Neural progenitor cell (in vitro differentiated cells): ENCODE results near the gene ARMC3. TPM values are rescaled to one million over a fixed set of nuclear protein-coding genes. Genes with fewer than 3 reads are reported as not detected.
"Not testable (repeated sequence)": the region's sequence is repeated elsewhere in the genome, so short reads cannot be mapped to it uniquely, and the experiment has no call there.

Experiments
- DNase-seq: peaks from one replicate; pipeline ENCODE4 v3.0.0-alpha.2; 2016; ENCODE audit warnings: low spot score
- H2AFZ ChIP-seq: fragments of 200-600 bp; sonication (generic); replicated peaks from 2 replicates; pipeline ENCODE4 v1.6.1; 2016; ENCODE audit warnings: antibody characterized with exemption
- H3F3A ChIP-seq: fragments of 200-600 bp; sonication (generic); 2 replicates; pipeline ENCODE4 v1.6.1; 2016; ENCODE audit warnings: antibody characterized with exemption, low read depth
- H3K27ac ChIP-seq: fragments of 200-600 bp; sonication (generic); 2 replicates; pipeline ENCODE4 v1.5.1; 2016; ENCODE audit warnings: mild to moderate bottlenecking
- H3K27me3 ChIP-seq: fragments of 200-600 bp; sonication (generic); 2 replicates; pipeline ENCODE4 v1.6.1; 2016; ENCODE audit warnings: mild to moderate bottlenecking, moderate library complexity
- H3K36me3 ChIP-seq: fragments of 200-600 bp; sonication (generic); 2 replicates; pipeline ENCODE4 v1.5.1; 2016
- H3K4me1 ChIP-seq: fragments of 200-600 bp; sonication (generic); 2 replicates; pipeline ENCODE4 v1.6.1; 2016; ENCODE audit warnings: mixed run types
- H3K4me2 ChIP-seq: fragments of 200-600 bp; sonication (generic); 2 replicates; pipeline ENCODE4 v1.6.1; 2016
- H3K4me3 ChIP-seq: fragments of 200-600 bp; sonication (generic); 2 replicates; pipeline ENCODE4 v1.5.1; 2016
- H3K79me2 ChIP-seq: fragments of 200-600 bp; sonication (generic); 2 replicates; pipeline ENCODE4 v1.6.1; 2016; ENCODE audit warnings: low read depth
- H3K9ac ChIP-seq: fragments of 200-600 bp; sonication (generic); 2 replicates; pipeline ENCODE4 v1.6.1; 2016
- H3K9me3 ChIP-seq: fragments of 200-600 bp; sonication (generic); 2 replicates; pipeline ENCODE4 v1.5.1; 2016; ENCODE audit warnings: low read depth
- H4K20me1 ChIP-seq: fragments of 200-600 bp; sonication (generic); 2 replicates; pipeline ENCODE4 v1.6.1; 2016; ENCODE audit warnings: low read depth
- H3K27ac Mint-ChIP-seq: 3 replicates; pipeline ENCODE4 v1.8.0; 2021; ENCODE audit warnings: mixed read lengths
- H3K27me3 Mint-ChIP-seq: 2 replicates; pipeline ENCODE4 v1.8.0; 2022; ENCODE audit warnings: low read depth, mild to moderate bottlenecking, inconsistent platforms, moderate library complexity, mixed read lengths; ENCODE audit not compliant: insufficient read depth
- H3K36me3 Mint-ChIP-seq: 3 replicates; pipeline ENCODE4 v1.8.0; 2021; ENCODE audit warnings: mixed read lengths
- H3K4me1 Mint-ChIP-seq: 3 replicates; pipeline ENCODE4 v1.8.0; 2021; ENCODE audit warnings: mixed read lengths
- H3K4me3 Mint-ChIP-seq: 3 replicates; pipeline ENCODE4 v1.8.0; 2021; ENCODE audit warnings: mild to moderate bottlenecking, moderate library complexity, mixed read lengths
- H3K9me3 Mint-ChIP-seq: 3 replicates; pipeline ENCODE4 v1.8.0; 2020; ENCODE audit warnings: mixed read lengths
- CTCF ChIP-seq: fragments of 200-600 bp; sonication (generic); IDR thresholded peaks from 2 replicates; pipeline ENCODE4 v1.5.1; 2017; ENCODE audit warnings: antibody characterized with exemption, mild to moderate bottlenecking
- EZH2 ChIP-seq: fragments of 200-600 bp; sonication (generic); IDR thresholded peaks from 2 replicates; pipeline ENCODE4 v1.6.1; 2017; ENCODE audit warnings: antibody characterized with exemption, mild to moderate bottlenecking, moderate library complexity
- EZH2phosphoT487 ChIP-seq: fragments of 200-600 bp; sonication (generic); IDR thresholded peaks from 2 replicates; pipeline ENCODE4 v1.6.1; 2017; ENCODE audit warnings: antibody characterized with exemption
- total RNA-seq: library from RNA; depleted of rRNA; stranded (reverse); fragments of >200 nt; gene quantifications from 2 replicates; pipeline ENCODE4 v1.2.3, GENCODE V29; 2015; ENCODE audit warnings: low replicate concordance

Gene ARMC3
- total RNA-seq, 1 donor from 2014 or later = 14.6 TPM

GRCh38 chr10:22903694-22904093 lies 24.2 kb upstream of the ARMC3 start:
- Histone ChIP-seq H4K20me1 (no peaks in the 10 kb centered on the region), H3K9me3 (peaks cover 8% of the 10 kb centered on the region), H3K9ac (no peak overlapping the region), H3K27ac (no peak overlapping the region), H3K36me3 (no peaks in the 10 kb centered on the region), H3K4me3 (no peak overlapping the region), H3K4me1 (no peaks in the 10 kb centered on the region), H3K4me2 (no peak overlapping the region), H3F3A (no peaks in the 10 kb centered on the region), H3K79me2 (no peaks in the 10 kb centered on the region), H3K27me3 (no peaks in the 10 kb centered on the region), H2AFZ (no peak overlapping the region)
- no peak overlapping the region for H3K4me3 Mint-ChIP-seq
- peaks cover 3% of the 10 kb centered on the region for H3K27me3 Mint-ChIP-seq
- H3K4me1 Mint-ChIP-seq = no peaks in the 10 kb centered on the region
- TF ChIP-seq EZH2 (no peak), CTCF (no peak)
- no peak overlapping the region for H3K27ac Mint-ChIP-seq
- DNase-seq = no peak
- H3K9me3 Mint-ChIP-seq = peaks cover 20% of the 10 kb centered on the region
- H3K36me3 Mint-ChIP-seq = no peaks in the 10 kb centered on the region

- H3K27me3 Mint-ChIP-seq = peaks cover 5% of the 10 kb centered on the region
- H3K4me1 ChIP-seq = no peaks in the 10 kb centered on the region
- H3K4me2 ChIP-seq = no peak overlapping the region
- no peak overlapping the region for H3K27ac ChIP-seq
- H3K9me3 Mint-ChIP-seq = peaks cover 27% of the 10 kb centered on the region
- H3K4me3 ChIP-seq = no peak overlapping the region
- no peak overlapping the region for H3K27ac Mint-ChIP-seq
- H3K4me1 Mint-ChIP-seq = no peaks in the 10 kb centered on the region
- H3K79me2 ChIP-seq = no peaks in the 10 kb centered on the region
- H3K36me3 ChIP-seq = no peaks in the 10 kb centered on the region
- TF ChIP-seq EZH2phosphoT487 = no peak
- no peak for TF ChIP-seq CTCF
- no peak for TF ChIP-seq EZH2
- H2AFZ ChIP-seq = no peak overlapping the region
- no peak for DNase-seq
- H3K9ac ChIP-seq = no peak overlapping the region
- H3K4me3 Mint-ChIP-seq = no peak overlapping the region
- no peaks in the 10 kb centered on the region for H4K20me1 ChIP-seq
- H3F3A ChIP-seq = no peaks in the 10 kb centered on the region
- peaks cover 13% of the 10 kb centered on the region for H3K9me3 ChIP-seq
- H3K27me3 ChIP-seq = no peaks in the 10 kb centered on the region
- no peaks in the 10 kb centered on the region for H3K36me3 Mint-ChIP-seq
These were observed 21.1 kb upstream of the ARMC3 start for GRCh38 chr10:22906767-22907166.

GRCh38 chr10:22908837-22909236 lies 19.0 kb upstream of the ARMC3 start:
- peaks cover 10% of the 10 kb centered on the region for H3K9me3 ChIP-seq
- Mint-ChIP-seq H3K27ac (no peak overlapping the region), H3K36me3 (no peaks in the 10 kb centered on the region), H3K27me3 (peaks cover 2% of the 10 kb centered on the region), H3K4me3 (no peak overlapping the region), H3K4me1 (no peaks in the 10 kb centered on the region), H3K9me3 (peaks cover 22% of the 10 kb centered on the region)
- no peak overlapping the region for H3K9ac ChIP-seq
- H3F3A ChIP-seq = no peaks in the 10 kb centered on the region
- no peak overlapping the region for H3K4me3 ChIP-seq
- no peaks in the 10 kb centered on the region for H3K27me3 ChIP-seq
- no peak overlapping the region for H3K27ac ChIP-seq
- H3K4me2 ChIP-seq = no peak overlapping the region
- TF ChIP-seq CTCF (no peak), EZH2phosphoT487 (no peak), EZH2 (no peak)
- no peak for DNase-seq
- no peaks in the 10 kb centered on the region for H3K79me2 ChIP-seq
- H2AFZ ChIP-seq = no peak overlapping the region
- H4K20me1 ChIP-seq = no peaks in the 10 kb centered on the region
- no peaks in the 10 kb centered on the region for H3K4me1 ChIP-seq
- no peaks in the 10 kb centered on the region for H3K36me3 ChIP-seq

- not testable (repeated sequence) for H3K27ac Mint-ChIP-seq, H3K27me3 ChIP-seq, H3K4me3 Mint-ChIP-seq, DNase-seq, H3K9me3 ChIP-seq, H3K36me3 Mint-ChIP-seq, H3K9ac ChIP-seq, H3K79me2 ChIP-seq, H4K20me1 ChIP-seq, H3K4me2 ChIP-seq, H3K27me3 Mint-ChIP-seq, H3K4me3 ChIP-seq, H3K4me1 Mint-ChIP-seq, H3F3A ChIP-seq, H2AFZ ChIP-seq, H3K4me1 ChIP-seq, H3K36me3 ChIP-seq, H3K27ac ChIP-seq
- H3K9me3 Mint-ChIP-seq = peaks cover 22% of the 10 kb centered on the region
These were observed 18.2 kb upstream of the ARMC3 start for GRCh38 chr10:22909673-22910072.
